Measurements from ENCODE around the gene ACLY. TPM values are rescaled to one million over a fixed set of nuclear protein-coding genes. Genes with fewer than 3 reads are reported as not detected.
"Not testable (repeated sequence)": the region's sequence is repeated elsewhere in the genome, so short reads cannot be mapped to it uniquely, and the experiment has no call there.

Gene ACLY
- total RNA-seq, 1 donor from 2014 or later, result 286 TPM

GRCh38 chr17:41836550-41837196 is 82.1 kb downstream of the ACLY start:
- no peak for DNase-seq (ENCODE audit: extremely low read depth, low read depth, low spot score)

DNA sequence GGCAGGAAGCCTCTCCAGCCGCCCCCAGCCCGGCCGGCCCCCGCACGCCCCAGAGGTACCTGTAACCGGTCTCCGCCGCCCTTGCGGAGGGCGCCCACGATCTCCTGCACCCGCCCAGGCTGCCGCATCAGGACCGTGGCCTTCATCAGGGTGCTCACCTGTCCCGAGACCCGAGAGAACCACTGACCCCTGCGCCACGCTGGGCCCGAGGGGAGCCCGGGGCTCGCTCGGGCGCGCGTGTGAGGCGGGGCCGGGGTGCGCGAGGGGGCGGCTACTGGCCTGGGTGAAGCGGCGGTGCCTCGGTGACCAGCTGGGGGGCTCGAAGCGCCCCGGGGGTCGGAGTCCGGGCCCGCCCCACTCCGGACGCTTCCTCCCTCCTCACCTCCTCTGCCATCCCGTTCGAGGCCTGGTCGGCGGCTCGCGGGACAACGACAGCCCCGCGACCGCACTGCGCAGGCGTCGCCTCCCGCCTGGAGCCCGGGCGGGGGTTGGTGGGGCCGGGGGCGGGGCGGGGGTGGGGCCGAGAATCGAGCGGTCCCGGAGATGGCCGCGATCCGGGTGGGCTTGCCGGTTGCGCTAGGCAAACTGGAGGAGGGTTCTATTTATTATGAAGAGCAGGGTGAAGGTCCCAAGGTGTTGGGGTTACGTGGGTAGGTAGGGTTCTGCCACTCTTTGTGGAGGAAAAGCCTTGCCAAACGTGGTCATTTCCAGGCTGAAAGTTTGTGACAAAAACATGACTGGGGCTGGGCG is 82.8 kb downstream of the ACLY start, which contains the start of gene NT5C3B:
NT5C3B (minus strand) TSS at position 433 of the 750 bp plus-strand sequence; CDS start at position 394, 39 bp downstream.
- no peak for DNase-seq (ENCODE audit: extremely low read depth, low read depth, low spot score)

DNA sequence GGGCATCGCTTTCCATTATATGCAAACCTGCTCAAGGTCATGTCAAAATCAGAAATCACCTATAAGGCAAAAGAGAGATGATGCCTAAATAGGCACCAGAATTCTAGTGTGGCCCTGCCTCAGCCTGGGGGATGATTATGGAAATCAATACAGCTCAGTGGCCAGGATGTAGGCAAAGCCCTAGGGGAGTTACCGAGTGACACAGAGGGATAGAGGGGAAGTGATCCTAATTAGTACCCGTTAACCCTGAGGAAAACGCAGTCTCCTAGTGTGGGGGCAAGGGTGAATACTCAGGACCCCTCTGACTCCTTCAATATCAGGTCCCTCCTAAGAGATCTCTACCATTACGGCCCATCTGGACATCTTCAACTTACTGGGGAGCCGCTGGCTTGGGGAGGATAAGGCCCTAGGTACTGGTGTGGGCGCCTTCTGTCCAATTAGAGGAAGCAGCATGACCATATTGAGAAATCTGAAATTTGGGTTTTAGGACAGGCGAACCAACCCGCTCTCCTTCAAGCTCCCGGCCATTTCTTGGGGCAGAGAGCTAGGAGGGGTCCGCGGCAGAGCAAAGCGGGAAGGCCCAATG is 83.4 kb downstream of the ACLY start:
- no peak for DNase-seq (ENCODE audit: extremely low read depth, low read depth, low spot score)

- not testable (repeated sequence) for DNase-seq (ENCODE audit: extremely low read depth, low read depth, low spot score)
Observed at GRCh38 chr17:41829961-41830360, 88.8 kb downstream of the ACLY start.

- no peak for DNase-seq (ENCODE audit: extremely low read depth, low read depth, low spot score)
Observed at GRCh38 chr17:41825175-41825845, 93.4 kb downstream of the ACLY start.

- no peak for DNase-seq (ENCODE audit: extremely low read depth, low read depth, low spot score)
Observed at GRCh38 chr17:41824086-41824485, 94.7 kb downstream of the ACLY start.

DNA sequence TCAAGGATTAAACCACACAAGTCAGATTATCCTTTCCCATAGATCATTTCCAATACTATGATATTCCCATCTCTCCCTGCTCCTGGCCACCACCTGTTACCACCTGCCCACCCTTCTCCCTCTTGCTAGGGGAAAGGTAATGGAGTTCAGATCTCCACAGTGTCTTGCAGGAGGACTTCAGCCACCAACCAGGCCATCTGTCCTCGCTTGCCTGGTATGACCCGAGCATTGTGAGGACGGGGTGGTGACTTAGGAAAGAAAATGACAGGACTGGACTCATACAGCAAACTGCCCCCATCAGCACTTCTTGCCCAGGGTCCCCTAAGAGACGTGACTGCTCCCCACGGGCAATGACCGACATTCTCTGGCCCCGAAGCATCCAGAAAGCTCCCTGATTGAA is 95.2 kb downstream of the ACLY start:
- DNase-seq (ENCODE audit: extremely low read depth, low read depth, low spot score), result no peak

GRCh38 chr17:41823141-41823524 is 95.6 kb downstream of the ACLY start:
- no peak for DNase-seq (ENCODE audit: extremely low read depth, low read depth, low spot score)

GRCh38 chr17:41822216-41823140 is 96.3 kb downstream of the ACLY start:
- DNase-seq (ENCODE audit: extremely low read depth, low read depth, low spot score), result no peak

DNA sequence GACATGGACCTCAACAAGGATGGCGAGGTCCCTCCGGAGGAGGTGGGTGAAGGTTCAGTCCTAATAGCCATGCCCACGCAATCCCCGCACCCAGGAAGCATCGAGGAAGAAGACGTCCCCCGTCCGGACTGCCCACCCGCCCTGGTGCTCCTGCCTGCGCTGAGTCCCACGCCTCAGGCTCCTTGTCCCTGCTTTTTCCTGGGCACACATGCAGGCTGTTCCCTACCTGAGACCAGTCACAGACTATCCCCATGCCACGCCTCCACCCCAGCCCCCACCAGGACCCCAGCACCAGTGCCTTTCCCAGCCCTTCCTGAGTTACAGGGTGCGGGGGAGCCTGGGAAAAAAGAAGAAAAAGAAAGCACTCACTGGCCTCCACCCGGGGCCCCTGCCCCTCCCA is 97.0 kb downstream of the ACLY start:
- DNase-seq (ENCODE audit: extremely low read depth, low read depth, low spot score), result no peak

DNA sequence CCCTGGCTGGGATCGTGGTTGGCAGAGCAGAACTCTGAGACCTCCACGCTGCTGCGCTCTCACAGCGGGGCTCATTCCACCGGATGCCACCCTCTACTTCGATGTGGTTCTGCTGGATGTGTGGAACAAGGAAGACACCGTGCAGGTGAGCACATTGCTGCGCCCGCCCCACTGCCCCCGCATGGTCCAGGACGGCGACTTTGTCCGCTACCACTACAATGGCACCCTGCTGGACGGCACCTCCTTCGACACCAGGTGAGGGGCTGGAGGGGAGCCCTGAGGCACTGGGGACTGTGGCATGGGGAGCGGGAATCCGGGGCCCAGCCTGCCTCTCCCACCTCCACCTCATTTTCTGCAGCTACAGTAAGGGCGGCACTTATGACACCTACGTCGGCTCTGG is 100.7 kb downstream of the ACLY start:
- no peak for DNase-seq (ENCODE audit: extremely low read depth, low read depth, low spot score)

Other genes starting within 250 kb of the ACLY start
- 229 and 367 TPM in 2 replicates for gene EIF1, start 230.1 kb downstream of the ACLY start, total RNA-seq
- gene GAST, start 206.6 kb downstream of the ACLY start, total RNA-seq, result not detected in 2 replicates
- gene HAP1, start 184.3 kb downstream of the ACLY start, total RNA-seq, result 0.99 TPM in 1 of 2 replicates, not detected in the other
- gene JUP, start 132.2 kb downstream of the ACLY start, total RNA-seq, result 535 and 764 TPM in 2 replicates
- gene P3H4, start 107.0 kb downstream of the ACLY start, total RNA-seq, result 63.0 and 85.1 TPM in 2 replicates
- gene FKBP10, start 105.9 kb downstream of the ACLY start, total RNA-seq, result 230 and 241 TPM in 2 replicates
- gene NT5C3B, start 82.7 kb downstream of the ACLY start, total RNA-seq, result 52.7 and 69.1 TPM in 2 replicates
- not detected in 2 replicates for gene KLHL10, start 81.1 kb downstream of the ACLY start, total RNA-seq
- gene KLHL11, start 53.5 kb downstream of the ACLY start, total RNA-seq, result 15.4 and 15.8 TPM in 2 replicates
- 0.15 and 0.58 TPM in 2 replicates for gene ODAD4, start 11.7 kb upstream of the ACLY start, total RNA-seq
- 79.3 and 97.1 TPM in 2 replicates for gene CNP, start 47.8 kb upstream of the ACLY start, total RNA-seq
- gene DNAJC7, start 98.5 kb upstream of the ACLY start, total RNA-seq, result 76.2 and 77.3 TPM in 2 replicates
- gene NKIRAS2, start 101.1 kb upstream of the ACLY start, total RNA-seq, result 90.9 and 95.7 TPM in 2 replicates
- gene C17orf113, start 131.7 kb upstream of the ACLY start, total RNA-seq, result 0.70 TPM in 1 of 2 replicates, not detected in the other
- not detected in 2 replicates for gene ZNF385C, start 179.5 kb upstream of the ACLY start, total RNA-seq
- 6.5 and 11.3 TPM in 2 replicates for gene DHX58, start 193.8 kb upstream of the ACLY start, total RNA-seq
- 24.1 and 26.2 TPM in 2 replicates for gene KAT2A, start 202.4 kb upstream of the ACLY start, total RNA-seq
- gene HSPB9, start 203.9 kb upstream of the ACLY start, total RNA-seq, result not detected in 2 replicates
- gene RAB5C, start 236.0 kb upstream of the ACLY start, total RNA-seq, result 224 and 227 TPM in 2 replicates

Data from glomerular endothelial cell (primary cell).